Fibroblast of lung (primary cell): ENCODE measurements around the gene CLEC4D. TPM values are rescaled to one million over a fixed set of nuclear protein-coding genes. Genes with fewer than 3 reads are reported as not detected.

Source experiments
- polyA plus RNA-seq, 2 donors: library from polyadenylated mRNA; depleted of rRNA in 1 of 2; stranded (reverse) in 1 of 2; unstranded in 1 of 2; fragments of >200 nt; gene quantifications; 2 replicates each; pipeline ENCODE4 v1.2.1, GENCODE V29; 2011 to 2012; ENCODE audit warnings: missing spikeins in 1 of 2
- total RNA-seq: library from RNA; depleted of rRNA; stranded (reverse); fragments of >200 nt; gene quantifications from 2 replicates; pipeline ENCODE4 v1.2.1, GENCODE V29; 2014

CLEC4D gene
- total and polyA plus RNA-seq, 2 donors (not counting 1 experiment from before 2014, with no cell fraction given) = not detected

Other genes with a start within 250 kb of the CLEC4D start
- gene CLEC6A, start 57.5 kb upstream of the CLEC4D start, total RNA-seq = not detected in 2 replicates
- not detected in 2 replicates for gene CLEC6A, start 57.5 kb upstream of the CLEC4D start, polyA plus RNA-seq
- not detected in 2 replicates for gene CLEC4E, start 27.4 kb downstream of the CLEC4D start, total RNA-seq
- not detected in 2 replicates for gene CLEC4E, start 27.4 kb downstream of the CLEC4D start, polyA plus RNA-seq
- gene AICDA, start 99.4 kb downstream of the CLEC4D start, total RNA-seq = not detected in 2 replicates
- gene AICDA, start 99.4 kb downstream of the CLEC4D start, polyA plus RNA-seq = not detected in 2 replicates
- gene MFAP5, start 149.3 kb downstream of the CLEC4D start, total RNA-seq = 1.3 and 9.0 TPM in 2 replicates
- 2.0 and 18.6 TPM in 2 replicates for gene MFAP5, start 149.3 kb downstream of the CLEC4D start, polyA plus RNA-seq
- 13.0 and 13.4 TPM in 2 replicates for gene RIMKLB, start 184.5 kb downstream of the CLEC4D start, total RNA-seq
- gene RIMKLB, start 184.5 kb downstream of the CLEC4D start, polyA plus RNA-seq = 13.0 and 22.3 TPM in 2 replicates